ENCODE results near the gene CBLIF. TPM values are rescaled to one million over a fixed set of nuclear protein-coding genes. Genes with fewer than 3 reads are reported as not detected.
A peak's percentile ranks its signal among the peaks of the same experiment; 100 is the strongest.
"Not testable (repeated sequence)": the region's sequence is repeated elsewhere in the genome, so short reads cannot be mapped to it uniquely, and the experiment has no call there.

Gene CBLIF
- total RNA-seq, 1 experiment from 2014 or later, result not detected

- peak; percentile 48 for DNase-seq (ENCODE audit: low spot score)
These were observed 44.8 kb downstream of the CBLIF start for GRCh38 chr11:59800390-59801025.

GRCh38 chr11:59794417-59794816, 50.9 kb downstream of the CBLIF start:
- DNase-seq (ENCODE audit: low spot score), result no peak

GRCh38 chr11:59792507-59792906, 52.8 kb downstream of the CBLIF start:
- DNase-seq (ENCODE audit: low spot score), result no peak

GRCh38 chr11:59791639-59792038, 53.7 kb downstream of the CBLIF start:
- DNase-seq (ENCODE audit: low spot score), result no peak

GRCh38 chr11:59787816-59788215, 57.5 kb downstream of the CBLIF start:
- DNase-seq (ENCODE audit: low spot score), result no peak

GRCh38 chr11:59787255-59787588, 58.1 kb downstream of the CBLIF start:
- DNase-seq (ENCODE audit: low spot score), result no peak

GRCh38 chr11:59785818-59786217, 59.5 kb downstream of the CBLIF start:
- no peak for DNase-seq (ENCODE audit: low spot score)

GRCh38 chr11:59784441-59784840, 60.9 kb downstream of the CBLIF start:
- DNase-seq (ENCODE audit: low spot score), result not testable (repeated sequence)

- DNase-seq (ENCODE audit: low spot score), result no peak
These were observed 61.6 kb downstream of the CBLIF start for GRCh38 chr11:59783632-59784090.

GRCh38 chr11:59782080-59782479, 63.2 kb downstream of the CBLIF start:
- DNase-seq (ENCODE audit: low spot score), result no peak

- DNase-seq (ENCODE audit: low spot score), result no peak
These were observed 65.8 kb downstream of the CBLIF start for GRCh38 chr11:59779487-59779886.

Other genes with a start within 250 kb of the CBLIF start
- gene OSBP, start 229.7 kb downstream of the CBLIF start, total RNA-seq (2014; rRNA removed; shearing (Covaris generic)), result 22.8 and 29.4 TPM in 2 replicates
- gene PATL1, start 176.5 kb downstream of the CBLIF start, total RNA-seq (2014; rRNA removed; shearing (Covaris generic)), result 14.6 and 15.6 TPM in 2 replicates
- not detected in 2 replicates for gene OR10V1, start 131.7 kb downstream of the CBLIF start, total RNA-seq (2014; rRNA removed; shearing (Covaris generic))
- gene STX3, start 90.1 kb downstream of the CBLIF start, total RNA-seq (2014; rRNA removed; shearing (Covaris generic)), result 80.6 and 86.5 TPM in 2 replicates
- 94.0 and 100 TPM in 2 replicates for gene MRPL16, start 34.7 kb downstream of the CBLIF start, total RNA-seq (2014; rRNA removed; shearing (Covaris generic))
- gene TCN1, start 21.0 kb upstream of the CBLIF start, total RNA-seq (2014; rRNA removed; shearing (Covaris generic)), result 1.4 and 4.2 TPM in 2 replicates
- gene OOSP3, start 33.3 kb upstream of the CBLIF start, total RNA-seq (2014; rRNA removed; shearing (Covaris generic)), result not detected in 2 replicates
- not detected in 2 replicates for gene OOSP1, start 92.9 kb upstream of the CBLIF start, total RNA-seq (2014; rRNA removed; shearing (Covaris generic))
- not detected in 2 replicates for gene OOSP4A, start 118.5 kb upstream of the CBLIF start, total RNA-seq (2014; rRNA removed; shearing (Covaris generic))
- not detected in 2 replicates for gene OOSP4B, start 171.7 kb upstream of the CBLIF start, total RNA-seq (2014; rRNA removed; shearing (Covaris generic))
- gene OOSP2, start 194.9 kb upstream of the CBLIF start, total RNA-seq (2014; rRNA removed; shearing (Covaris generic)), result not detected in 2 replicates
- not detected in 2 replicates for gene MS4A3, start 211.2 kb upstream of the CBLIF start, total RNA-seq (2014; rRNA removed; shearing (Covaris generic))
- gene MS4A2, start 243.2 kb upstream of the CBLIF start, total RNA-seq (2014; rRNA removed; shearing (Covaris generic)), result not detected in 2 replicates

Measured in HT-29 (cell line).